Activated T-helper 2 cell treated with anti-CD3 and anti-CD28 coated beads, Interferon-gamma antibody, Interleukin-2, Interleukin-4, amounts not matched to agents 10 μg/mL and 5 μg/mL and 100 μg/mL, durations not matched to agents 14 hours and 24 hours and 36 hours (primary cell): Measurements from ENCODE around the gene DRC1. TPM values are rescaled to one million over a fixed set of nuclear protein-coding genes. Genes with fewer than 3 reads are reported as not detected.
"Not testable (repeated sequence)": the region's sequence is repeated elsewhere in the genome, so short reads cannot be mapped to it uniquely, and the experiment has no call there.

ENCODE experiments used
- DNase-seq: peaks from one replicate; pipeline ENCODE4 v3.0.0; 2021; ENCODE audit warnings: low spot score
- H3K27ac Mint-ChIP-seq: one replicate; pipeline ENCODE4 v1.8.0; 2021; ENCODE audit warnings: mixed read lengths
- H3K27me3 Mint-ChIP-seq: one replicate; pipeline ENCODE4 v1.8.0; 2021; ENCODE audit warnings: low read depth, mixed read lengths
- H3K36me3 Mint-ChIP-seq: one replicate; pipeline ENCODE4 v1.8.0; 2021; ENCODE audit warnings: low read depth, mixed read lengths
- H3K4me1 Mint-ChIP-seq: one replicate; pipeline ENCODE4 v1.8.0; 2021; ENCODE audit warnings: low read depth, mixed read lengths
- H3K4me3 Mint-ChIP-seq: one replicate; pipeline ENCODE4 v1.8.0; 2021; ENCODE audit warnings: low read depth, mild to moderate bottlenecking, moderate library complexity, mixed read lengths
- H3K9me3 Mint-ChIP-seq: one replicate; pipeline ENCODE4 v1.8.0; 2021; ENCODE audit warnings: mixed read lengths
- intact Hi-C: fragments of 100-400 bp; cut with micrococcal nuclease; formaldehyde crosslinking; loops from one replicate; pipeline ENCODE4 v1.15.1; 2023
- total RNA-seq: library from RNA; stranded (reverse); gene quantifications from 2 replicates; pipeline ENCODE4 v1.2.3, GENCODE V29; 2022

The DRC1 gene
- total RNA-seq = not detected in 2 replicates

- peak within 1 kb of the TSS; percentile 2 for H3K4me3 Mint-ChIP-seq
- peaks cover 1% of the 10 kb centered on the region for H3K36me3 Mint-ChIP-seq
- H3K4me1 Mint-ChIP-seq = peaks cover 4% of the 10 kb centered on the region
- DNase-seq = peak; percentile 40
- no peak within 1 kb of the TSS for H3K27ac Mint-ChIP-seq
- intact Hi-C loops = no loop called here
- peaks cover 11% of the 10 kb centered on the region for H3K27me3 Mint-ChIP-seq
- H3K9me3 Mint-ChIP-seq = no peaks in the 10 kb centered on the region
Measured at GRCh38 chr2:26401739-26402541, at the start of gene DRC1. Gene DRC1 (plus strand): TSS chr2:26401920. CDS start chr2:26401990, 70 bp downstream.

- Mint-ChIP-seq H3K4me1 (peaks cover 51% of the 10 kb centered on the region), H3K27ac (peak overlapping the region; percentile 69), H3K36me3 (peaks cover 36% of the 10 kb centered on the region), H3K4me3 (no peak overlapping the region), H3K27me3 (no peaks in the 10 kb centered on the region), H3K9me3 (no peaks in the 10 kb centered on the region)
- intact Hi-C loops = no loop called here
- DNase-seq = no peak
Measured at GRCh38 chr2:26352892-26353291, 48.8 kb upstream of the DRC1 start.

- H3K9me3 Mint-ChIP-seq, DNase-seq, intact Hi-C loops, H3K27me3 Mint-ChIP-seq, H3K4me3 Mint-ChIP-seq, H3K27ac Mint-ChIP-seq: not testable (repeated sequence)
- Mint-ChIP-seq H3K36me3 (peaks cover 36% of the 10 kb centered on the region), H3K4me1 (peaks cover 46% of the 10 kb centered on the region)
Measured at GRCh38 chr2:26354469-26354868, 47.3 kb upstream of the DRC1 start.

GRCh38 chr2:26355038-26355995 lies 46.4 kb upstream of the DRC1 start:
- no peak for DNase-seq
- Mint-ChIP-seq H3K4me3 (no peak overlapping the region), H3K4me1 (peaks cover 44% of the 10 kb centered on the region), H3K9me3 (no peaks in the 10 kb centered on the region), H3K27ac (peak overlapping the region; percentile 43), H3K36me3 (peaks cover 35% of the 10 kb centered on the region), H3K27me3 (no peaks in the 10 kb centered on the region)
- intact Hi-C loops = no loop called here

GRCh38 chr2:26356111-26356510 lies 45.6 kb upstream of the DRC1 start:
- Mint-ChIP-seq H3K9me3 (no peaks in the 10 kb centered on the region), H3K36me3 (peaks cover 36% of the 10 kb centered on the region), H3K27ac (no peak overlapping the region), H3K4me1 (peaks cover 47% of the 10 kb centered on the region), H3K4me3 (no peak overlapping the region), H3K27me3 (no peaks in the 10 kb centered on the region)
- no peak for DNase-seq
- intact Hi-C loops = no loop called here

- Mint-ChIP-seq H3K4me1 (peaks cover 42% of the 10 kb centered on the region), H3K36me3 (peaks cover 31% of the 10 kb centered on the region), H3K9me3 (no peaks in the 10 kb centered on the region), H3K27me3 (no peaks in the 10 kb centered on the region), H3K4me3 (no peak overlapping the region), H3K27ac (peak overlapping the region; percentile 34)
- intact Hi-C loops = no loop called here
- no peak for DNase-seq
Measured at GRCh38 chr2:26356771-26357170, 44.9 kb upstream of the DRC1 start.

- no peak for DNase-seq
- intact Hi-C loops = no loop called here
- H3K27me3 Mint-ChIP-seq = no peaks in the 10 kb centered on the region
- peaks cover 44% of the 10 kb centered on the region for H3K4me1 Mint-ChIP-seq
- no peak overlapping the region for H3K27ac Mint-ChIP-seq
- peaks cover 23% of the 10 kb centered on the region for H3K36me3 Mint-ChIP-seq
- no peak overlapping the region for H3K4me3 Mint-ChIP-seq
- no peaks in the 10 kb centered on the region for H3K9me3 Mint-ChIP-seq
Measured at GRCh38 chr2:26359886-26360473, 41.7 kb upstream of the DRC1 start.

- peak overlapping the region; percentile 21 for H3K27ac Mint-ChIP-seq
- H3K27me3 Mint-ChIP-seq = no peaks in the 10 kb centered on the region
- intact Hi-C loops = loop anchor here (2.0 kb wide), 1 partner anchor 17 kb away; the partner anchor contains the start of genes ADGRF3 and SELENOI
- H3K4me3 Mint-ChIP-seq = no peak overlapping the region
- no peak for DNase-seq
- H3K9me3 Mint-ChIP-seq = no peaks in the 10 kb centered on the region
- H3K4me1 Mint-ChIP-seq = peaks cover 20% of the 10 kb centered on the region
- H3K36me3 Mint-ChIP-seq = peaks cover 38% of the 10 kb centered on the region
Measured at GRCh38 chr2:26363323-26363722, 38.4 kb upstream of the DRC1 start.

- Mint-ChIP-seq H3K27ac (no peak overlapping the region), H3K4me3 (no peak overlapping the region), H3K36me3 (peaks cover 40% of the 10 kb centered on the region), H3K27me3 (no peaks in the 10 kb centered on the region), H3K4me1 (peaks cover 19% of the 10 kb centered on the region), H3K9me3 (no peaks in the 10 kb centered on the region)
- intact Hi-C loops = loop anchor here (2.0 kb wide), 1 partner anchor 17 kb away; the partner anchor contains the start of genes ADGRF3 and SELENOI
- DNase-seq = no peak
Measured at GRCh38 chr2:26363958-26364357, 37.8 kb upstream of the DRC1 start.

GRCh38 chr2:26364669-26365068 lies 37.1 kb upstream of the DRC1 start:
- peaks cover 45% of the 10 kb centered on the region for H3K36me3 Mint-ChIP-seq
- intact Hi-C loops = no loop called here
- H3K27me3 Mint-ChIP-seq = no peaks in the 10 kb centered on the region

GRCh38 chr2:26366957-26367356 lies 34.8 kb upstream of the DRC1 start:
- no peak for DNase-seq
- intact Hi-C loops = no loop called here
- H3K27me3 Mint-ChIP-seq = no peaks in the 10 kb centered on the region
- H3K27ac Mint-ChIP-seq = no peak overlapping the region
- H3K36me3 Mint-ChIP-seq = peaks cover 52% of the 10 kb centered on the region
- peaks cover 14% of the 10 kb centered on the region for H3K4me1 Mint-ChIP-seq
- H3K4me3 Mint-ChIP-seq = no peak overlapping the region
- no peaks in the 10 kb centered on the region for H3K9me3 Mint-ChIP-seq

More at GRCh38 chr2:26364669-26365068, 37.1 kb upstream of the DRC1 start:
- no peak overlapping the region for H3K4me3 Mint-ChIP-seq
- H3K27ac Mint-ChIP-seq = no peak overlapping the region
- H3K4me1 Mint-ChIP-seq = peaks cover 17% of the 10 kb centered on the region
- no peaks in the 10 kb centered on the region for H3K9me3 Mint-ChIP-seq
- DNase-seq = no peak

GRCh38 chr2:26369664-26370063 lies 32.1 kb upstream of the DRC1 start:
- H3K4me3 Mint-ChIP-seq, DNase-seq, H3K27me3 Mint-ChIP-seq, H3K9me3 Mint-ChIP-seq, H3K4me1 Mint-ChIP-seq, H3K27ac Mint-ChIP-seq, intact Hi-C loops: not testable (repeated sequence)
- peaks cover 66% of the 10 kb centered on the region for H3K36me3 Mint-ChIP-seq
